ENCODE data around the gene DEDD. TPM values are rescaled to one million over a fixed set of nuclear protein-coding genes. Genes with fewer than 3 reads are reported as not detected.

The DEDD gene
- total RNA-seq, 2 experiments from 2014 or later = 29.7 to 34.0 TPM

- peaks cover 58% of the 10 kb centered on the region for H3K4me1 Mint-ChIP-seq (ENCODE audit: low read depth)
- no peak overlapping the region for H3K27ac Mint-ChIP-seq
These were observed 29.6 kb upstream of the DEDD start for GRCh38 chr1:161162052-161162451.

GRCh38 chr1:161161652-161162051 lies 29.2 kb upstream of the DEDD start:
- H3K9me3 Mint-ChIP-seq = no peaks in the 10 kb centered on the region
- CTCF ChIA-PET = interaction anchor here (0.5 to 1.3 kb wide), 6 partner anchors 10 to 228 kb away, joined by 3 to 4 read pairs (median 3); no protein-coding TSS in a partner anchor
- no peak for DNase-seq
- no peak overlapping the region for H3K4me3 Mint-ChIP-seq
- H3K27me3 Mint-ChIP-seq (ENCODE audit: low read depth) = no peaks in the 10 kb centered on the region
- H3K27ac Mint-ChIP-seq = no peak overlapping the region
- peaks cover 19% of the 10 kb centered on the region for H3K36me3 Mint-ChIP-seq (ENCODE audit: low read depth)
- peaks cover 55% of the 10 kb centered on the region for H3K4me1 Mint-ChIP-seq (ENCODE audit: low read depth)
- intact Hi-C loops (cut with micrococcal nuclease) = no loop called here

More at GRCh38 chr1:161162052-161162451, 29.6 kb upstream of the DEDD start:
- intact Hi-C loops (cut with micrococcal nuclease) = no loop called here
- H3K4me3 Mint-ChIP-seq = no peak overlapping the region
- CTCF ChIA-PET = interaction anchor here (0.5 to 1.3 kb wide), 6 partner anchors 9 to 227 kb away, joined by 3 to 4 read pairs (median 3); no protein-coding TSS in a partner anchor
- H3K27me3 Mint-ChIP-seq (ENCODE audit: low read depth) = no peaks in the 10 kb centered on the region
- H3K9me3 Mint-ChIP-seq = no peaks in the 10 kb centered on the region
- no peak for DNase-seq
- H3K36me3 Mint-ChIP-seq (ENCODE audit: low read depth) = peaks cover 19% of the 10 kb centered on the region

GRCh38 chr1:161160671-161161145 lies 28.2 kb upstream of the DEDD start:
- no peak overlapping the region for H3K27ac Mint-ChIP-seq
- peak overlapping the region; percentile 82 for H3K4me3 Mint-ChIP-seq
- intact Hi-C loops (cut with micrococcal nuclease) = no loop called here
- H3K27me3 Mint-ChIP-seq (ENCODE audit: low read depth) = no peaks in the 10 kb centered on the region
- no peaks in the 10 kb centered on the region for H3K9me3 Mint-ChIP-seq
- peaks cover 19% of the 10 kb centered on the region for H3K36me3 Mint-ChIP-seq (ENCODE audit: low read depth)
- CTCF ChIA-PET = interaction anchor here (0.6 kb wide), 1 partner anchor 65 kb away, joined by 3 read pairs; the partner anchor contains the start of gene TOMM40L
- H3K4me1 Mint-ChIP-seq (ENCODE audit: low read depth) = peaks cover 55% of the 10 kb centered on the region
- DNase-seq = no peak

- Mint-ChIP-seq H3K36me3 (ENCODE audit: low read depth) (peaks cover 20% of the 10 kb centered on the region), H3K4me1 (ENCODE audit: low read depth) (peaks cover 57% of the 10 kb centered on the region), H3K9me3 (no peaks in the 10 kb centered on the region), H3K27me3 (ENCODE audit: low read depth) (no peaks in the 10 kb centered on the region), H3K4me3 (peak overlapping the region; percentile 82), H3K27ac (peak overlapping the region; percentile 54)
- CTCF ChIA-PET = no interaction called here
- DNase-seq = no peak
- intact Hi-C loops (cut with micrococcal nuclease) = loop anchor here (2.0 kb wide), 3 partner anchors 17 to 91 kb away; partner anchors contain the start of genes ARHGAP30, B4GALT3 and NDUFS2
These were observed 27.4 kb upstream of the DEDD start for GRCh38 chr1:161159913-161160243.

GRCh38 chr1:161159087-161159912 lies 26.8 kb upstream of the DEDD start, which contains the start of gene USP21:
TSS of gene USP21 (plus strand) at chr1:161159500. CDS start at chr1:161160641, 1,141 bp downstream.
- intact Hi-C loops (cut with micrococcal nuclease) = loop anchor here (2.0 kb wide), 3 partner anchors 18 to 90 kb away; partner anchors contain the start of genes ARHGAP30, B4GALT3 and NDUFS2
- DNase-seq = peak; percentile 94
- Mint-ChIP-seq H3K9me3 (no peaks in the 10 kb centered on the region), H3K4me1 (ENCODE audit: low read depth) (peaks cover 58% of the 10 kb centered on the region), H3K4me3 (peak within 1 kb of the TSS; percentile 82), H3K27me3 (ENCODE audit: low read depth) (no peaks in the 10 kb centered on the region), H3K27ac (peak within 1 kb of the TSS; percentile 86), H3K36me3 (ENCODE audit: low read depth) (peaks cover 20% of the 10 kb centered on the region)
- CTCF ChIA-PET = interaction anchor here (1.1 to 2.5 kb wide), 2 partner anchors 7 to 22 kb away, joined by 3 to 19 read pairs; partner anchors contain the start of gene PPOX

- Mint-ChIP-seq H3K27me3 (ENCODE audit: low read depth) (no peaks in the 10 kb centered on the region), H3K4me3 (peak overlapping the region; percentile 82), H3K9me3 (no peaks in the 10 kb centered on the region), H3K27ac (no peak overlapping the region), H3K36me3 (ENCODE audit: low read depth) (peaks cover 18% of the 10 kb centered on the region), H3K4me1 (ENCODE audit: low read depth) (peaks cover 57% of the 10 kb centered on the region)
- CTCF ChIA-PET = interaction anchor here (0.7 to 2.5 kb wide), 5 partner anchors 8 to 63 kb away, joined by 3 to 19 read pairs (median 3); partner anchors contain the start of gene PPOX
- no peak for DNase-seq
- intact Hi-C loops (cut with micrococcal nuclease) = loop anchor here (2.0 kb wide), 3 partner anchors 18 to 90 kb away; partner anchors contain the start of genes ARHGAP30, B4GALT3 and NDUFS2
These were observed 26.0 kb upstream of the DEDD start for GRCh38 chr1:161158316-161159010.

GRCh38 chr1:161157867-161158266 lies 25.4 kb upstream of the DEDD start:
- DNase-seq = no peak
- Mint-ChIP-seq H3K27me3 (ENCODE audit: low read depth) (no peaks in the 10 kb centered on the region), H3K4me3 (peak overlapping the region; percentile 5), H3K4me1 (ENCODE audit: low read depth) (peaks cover 54% of the 10 kb centered on the region), H3K27ac (peak overlapping the region; percentile 2), H3K9me3 (no peaks in the 10 kb centered on the region), H3K36me3 (ENCODE audit: low read depth) (peaks cover 14% of the 10 kb centered on the region)
- CTCF ChIA-PET = interaction anchor here (0.7 to 2.5 kb wide), 4 partner anchors 9 to 25 kb away, joined by 3 to 19 read pairs (median 4); partner anchors contain the start of gene PPOX
- intact Hi-C loops (cut with micrococcal nuclease) = loop anchor here (2.0 kb wide), 3 partner anchors 19 to 89 kb away; partner anchors contain the start of genes ARHGAP30, B4GALT3 and NDUFS2

GRCh38 chr1:161153682-161154337 lies 21.3 kb upstream of the DEDD start, which contains the start of gene UFC1:
TSS of gene UFC1 (plus strand) at chr1:161153978. CDS start at chr1:161153998, 20 bp downstream.
- Mint-ChIP-seq H3K36me3 (ENCODE audit: low read depth) (peaks cover 3% of the 10 kb centered on the region), H3K4me1 (ENCODE audit: low read depth) (peaks cover 22% of the 10 kb centered on the region), H3K9me3 (no peaks in the 10 kb centered on the region), H3K4me3 (peak within 1 kb of the TSS; percentile 95), H3K27ac (peak within 1 kb of the TSS; percentile 99), H3K27me3 (ENCODE audit: low read depth) (no peaks in the 10 kb centered on the region)
- intact Hi-C loops (cut with micrococcal nuclease) = loop anchor here (1.0 kb wide), 5 partner anchors 22 to 108 kb away; partner anchors contain the start of gene DEDD
- peak; percentile 88 for DNase-seq
- CTCF ChIA-PET = interaction anchor here (1.3 to 2.5 kb wide), 2 partner anchors 12 to 49 kb away, joined by 3 to 22 read pairs; partner anchors contain the start of genes NDUFS2 and PPOX

- peak overlapping the region; percentile 81 for H3K27ac Mint-ChIP-seq
- intact Hi-C loops (cut with micrococcal nuclease) = loop anchor here (1.0 kb wide), 5 partner anchors 21 to 107 kb away; partner anchors contain the start of gene DEDD
These were observed 20.7 kb upstream of the DEDD start for GRCh38 chr1:161153176-161153575.

GRCh38 chr1:161145832-161146231 lies 13.4 kb upstream of the DEDD start:
- H3K27ac Mint-ChIP-seq = no peak overlapping the region
- no peaks in the 10 kb centered on the region for H3K4me1 Mint-ChIP-seq (ENCODE audit: low read depth)
- no peak overlapping the region for H3K4me3 Mint-ChIP-seq
- H3K9me3 Mint-ChIP-seq = no peaks in the 10 kb centered on the region
- CTCF ChIA-PET = interaction anchor here (0.9 kb wide), 1 partner anchor 10 kb away, joined by 3 read pairs; no protein-coding TSS in a partner anchor
- no peaks in the 10 kb centered on the region for H3K36me3 Mint-ChIP-seq (ENCODE audit: low read depth)
- intact Hi-C loops (cut with micrococcal nuclease) = no loop called here
- no peaks in the 10 kb centered on the region for H3K27me3 Mint-ChIP-seq (ENCODE audit: low read depth)
- DNase-seq = no peak

More at GRCh38 chr1:161153176-161153575, 20.7 kb upstream of the DEDD start:
- DNase-seq = no peak
- H3K9me3 Mint-ChIP-seq = no peaks in the 10 kb centered on the region
- CTCF ChIA-PET = interaction anchor here (1.3 to 2.5 kb wide), 3 partner anchors 12 to 49 kb away, joined by 3 to 22 read pairs (median 3); partner anchors contain the start of genes NDUFS2 and PPOX
- H3K36me3 Mint-ChIP-seq (ENCODE audit: low read depth) = peaks cover 3% of the 10 kb centered on the region
- peaks cover 16% of the 10 kb centered on the region for H3K4me1 Mint-ChIP-seq (ENCODE audit: low read depth)
- H3K4me3 Mint-ChIP-seq = peak overlapping the region; percentile 95
- no peaks in the 10 kb centered on the region for H3K27me3 Mint-ChIP-seq (ENCODE audit: low read depth)

All from activated naive CD4-positive, alpha-beta T cell treated with anti-CD3 and anti-CD28 coated beads for 36 hours (primary cell).